Measurements from ENCODE around the gene CFAP119.

The CFAP119 gene

DNA sequence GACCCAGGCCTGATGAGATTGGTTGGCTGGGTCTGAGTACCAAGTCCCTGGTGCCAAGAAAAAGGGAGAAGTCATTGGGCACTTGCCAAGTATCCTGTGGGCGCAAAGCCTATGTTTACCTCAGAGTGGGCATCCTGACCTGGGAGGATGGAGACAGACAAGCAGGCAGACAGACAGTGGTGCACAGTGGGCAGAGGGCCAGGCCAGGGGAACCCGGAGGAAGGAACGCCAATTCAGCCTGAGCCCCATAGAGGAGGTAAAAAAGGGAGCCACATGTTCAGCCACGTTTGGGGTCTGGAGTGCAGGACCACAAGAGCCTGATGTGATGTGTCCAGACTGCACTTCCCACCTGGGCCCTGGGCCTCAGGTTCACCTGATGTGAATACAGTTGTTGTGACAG, 8.3 kb downstream of the CFAP119 start:
- Histone ChIP-seq H3K27me3 (no peaks in the 10 kb centered on the region), H3K36me3 (peaks cover 82% of the 10 kb centered on the region)
- no peak for TF ChIP-seq Cebpa-rat (IDR thresholded peaks at IDR 0.05)

DNA sequence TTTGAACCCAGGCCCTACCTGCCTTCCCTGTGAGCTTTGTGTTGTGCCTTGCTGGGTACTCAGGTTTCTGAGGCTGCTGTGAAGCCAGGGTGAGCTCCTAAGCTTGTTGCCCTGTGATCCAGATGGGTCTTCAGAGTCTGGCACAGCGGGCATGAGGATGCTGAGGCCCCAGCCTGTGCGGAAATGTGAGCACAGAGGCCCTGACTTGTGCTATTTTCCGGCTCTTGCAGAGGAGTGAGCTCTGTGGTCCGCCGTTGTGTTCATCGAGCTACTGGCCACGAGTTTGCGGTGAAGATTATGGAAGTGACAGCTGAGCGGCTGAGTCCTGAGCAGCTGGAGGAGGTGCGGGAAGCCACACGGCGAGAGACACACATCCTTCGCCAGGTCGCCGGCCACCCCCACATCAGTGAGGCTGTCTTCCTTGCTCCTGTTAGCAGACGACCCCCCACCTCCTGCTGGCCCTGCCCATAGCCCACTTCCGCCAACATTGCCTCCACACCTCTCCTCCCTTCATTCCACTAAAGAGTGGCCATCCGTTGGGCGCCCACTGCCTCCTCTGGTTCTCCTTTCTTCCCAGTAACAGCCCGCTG, 10.9 kb downstream of the CFAP119 start:
- H3K4me2 ChIP-seq, result no peak overlapping the region
- TF ChIP-seq Cebpa-rat (IDR thresholded peaks at IDR 0.05), result no peak
- no peaks in the 10 kb centered on the region for H3K27me3 ChIP-seq
- H3K4me1 ChIP-seq, result peaks cover 17% of the 10 kb centered on the region
- H4K20me1 ChIP-seq, result peaks cover 7% of the 10 kb centered on the region; the same call in 1 of the 2 replicates
- H3K4me3 ChIP-seq, result no peak overlapping the region
- H3K9ac ChIP-seq, result no peak overlapping the region
- no peaks in the 10 kb centered on the region for H3K9me3 ChIP-seq
- H3K27ac ChIP-seq, result no peak overlapping the region
- peaks cover 57% of the 10 kb centered on the region for H3K36me3 ChIP-seq

More for the DNA sequence above, 8.3 kb downstream of the CFAP119 start:
- no peak overlapping the region for H3K9ac ChIP-seq
- no peak overlapping the region for H3K27ac ChIP-seq
- H3K9me3 ChIP-seq, result no peaks in the 10 kb centered on the region
- H3K4me3 ChIP-seq, result no peak overlapping the region
- no peak overlapping the region for H3K4me2 ChIP-seq
- H3K4me1 ChIP-seq, result peaks cover 15% of the 10 kb centered on the region
- H4K20me1 ChIP-seq, result peaks cover 7% of the 10 kb centered on the region; the same call in 1 of the 2 replicates

DNA sequence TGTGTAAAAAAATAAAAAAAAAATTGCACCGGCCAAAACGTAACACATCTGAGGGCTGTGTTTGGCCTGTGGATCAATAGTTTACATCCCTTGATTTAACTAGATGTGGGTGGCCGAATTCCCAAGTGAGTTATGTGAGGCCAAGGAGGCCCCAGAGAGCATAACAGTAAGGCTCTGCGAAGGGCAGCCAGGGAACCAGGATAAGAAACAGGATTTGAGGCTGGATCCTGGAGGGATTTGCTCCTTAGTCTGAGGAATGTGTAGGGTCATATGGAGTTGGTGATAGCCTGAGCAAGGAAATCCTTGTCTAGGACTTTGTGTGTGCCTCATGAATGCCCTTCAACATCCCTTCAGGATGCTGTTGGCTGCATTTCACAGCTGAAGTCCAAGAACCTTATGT, 11.7 kb downstream of the CFAP119 start:
- Histone ChIP-seq H3K9ac (no peak overlapping the region), H3K4me2 (no peak overlapping the region), H3K27ac (no peak overlapping the region), H4K20me1 (peaks cover 7% of the 10 kb centered on the region; the same call in 1 of the 2 replicates), H3K4me1 (peaks cover 17% of the 10 kb centered on the region), H3K36me3 (peaks cover 55% of the 10 kb centered on the region), H3K9me3 (no peaks in the 10 kb centered on the region), H3K4me3 (no peak overlapping the region), H3K27me3 (no peaks in the 10 kb centered on the region)
- no peak for TF ChIP-seq Cebpa-rat (IDR thresholded peaks at IDR 0.05)

DNA sequence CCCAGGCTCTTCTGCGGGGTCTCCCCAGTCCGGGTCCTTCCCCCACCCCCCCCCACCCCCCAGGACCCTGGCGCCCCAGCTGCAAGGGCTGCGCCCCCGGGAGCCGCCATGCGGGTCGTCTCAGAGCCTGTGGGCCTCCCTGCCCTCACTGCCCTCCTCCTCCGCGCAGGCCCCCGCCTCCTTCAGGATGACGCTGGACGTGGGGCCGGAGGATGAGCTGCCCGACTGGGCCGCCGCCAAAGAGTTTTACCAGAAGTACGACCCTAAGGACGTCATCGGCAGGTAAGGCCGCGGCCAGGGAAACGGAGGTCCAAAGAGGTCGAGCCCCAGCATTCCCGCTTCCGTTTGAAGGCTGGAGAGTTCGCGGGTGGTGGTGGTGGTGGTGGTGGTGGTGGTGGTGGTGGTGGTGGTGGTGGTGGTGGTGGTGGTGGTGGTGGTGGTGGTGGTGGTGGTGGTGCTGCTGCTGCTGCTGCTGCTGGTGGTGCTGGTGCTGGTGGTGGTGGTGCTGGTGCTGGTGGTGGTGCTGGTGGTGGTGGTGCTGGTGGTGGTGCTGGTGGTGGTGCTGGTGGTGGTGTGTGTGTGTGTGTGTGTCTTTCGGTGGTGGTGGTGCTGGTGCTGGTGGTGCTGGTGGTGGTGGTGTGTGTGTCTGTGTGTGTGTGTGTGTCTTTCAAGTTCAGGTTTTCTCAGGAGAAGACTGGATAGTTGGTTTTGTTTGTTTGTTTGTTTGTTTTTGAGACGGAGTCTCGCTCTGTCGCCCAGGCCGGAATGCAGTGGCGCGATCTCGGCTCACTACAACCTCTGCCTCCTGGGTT, 13.0 kb downstream of the CFAP119 start:
- Histone ChIP-seq H3K27ac (0 out of 2 replicates have a peak overlapping the region, but pooled peaks have one; percentile 35), H3K4me1 (peaks cover 17% of the 10 kb centered on the region), H3K4me2 (peak overlapping the region; percentile 82), H4K20me1 (peaks cover 7% of the 10 kb centered on the region; the same call in 1 of the 2 replicates), H3K36me3 (peaks cover 54% of the 10 kb centered on the region), H3K4me3 (peak overlapping the region; percentile 75), H3K27me3 (no peaks in the 10 kb centered on the region), H3K9me3 (no peaks in the 10 kb centered on the region), H3K9ac (peak overlapping the region; percentile 78)
- TF ChIP-seq Cebpa-rat (IDR thresholded peaks at IDR 0.05), result no peak

- Histone ChIP-seq H4K20me1 (peaks cover 7% of the 10 kb centered on the region; the same call in 1 of the 2 replicates), H3K9me3 (no peaks in the 10 kb centered on the region), H3K36me3 (peaks cover 54% of the 10 kb centered on the region), H3K27me3 (no peaks in the 10 kb centered on the region), H3K4me2 (peak within 1 kb of the TSS; percentile 82), H3K4me1 (peaks cover 17% of the 10 kb centered on the region), H3K9ac (peak within 1 kb of the TSS; percentile 78), H3K27ac (peak within 1 kb of the TSS; percentile 78), H3K4me3 (peak within 1 kb of the TSS; percentile 75)
- no peak for TF ChIP-seq Cebpa-rat (IDR thresholded peaks at IDR 0.05)
Measured at GRCh38 chr16:30747799-30748633, 13.8 kb downstream of the CFAP119 start, which contains the start of gene PHKG2. Gene PHKG2, plus strand, starts transcription at chr16:30748425. Its CDS starts 396 bp downstream, at chr16:30748821.

- peak overlapping the region; percentile 78 for H3K27ac ChIP-seq
- peaks cover 54% of the 10 kb centered on the region for H3K36me3 ChIP-seq
- H3K4me2 ChIP-seq, result peak overlapping the region; percentile 74
- H3K4me3 ChIP-seq, result peak overlapping the region; percentile 75; the same call in 1 of the 2 replicates
- H3K9me3 ChIP-seq, result no peaks in the 10 kb centered on the region
- peak overlapping the region; percentile 73 for H3K9ac ChIP-seq
- H3K4me1 ChIP-seq, result peaks cover 17% of the 10 kb centered on the region
- peaks cover 7% of the 10 kb centered on the region; the same call in 1 of the 2 replicates for H4K20me1 ChIP-seq
- TF ChIP-seq Cebpa-rat (IDR thresholded peaks at IDR 0.05), result no peak
- H3K27me3 ChIP-seq, result no peaks in the 10 kb centered on the region
Measured at GRCh38 chr16:30747331-30747730, 14.5 kb downstream of the CFAP119 start.

DNA sequence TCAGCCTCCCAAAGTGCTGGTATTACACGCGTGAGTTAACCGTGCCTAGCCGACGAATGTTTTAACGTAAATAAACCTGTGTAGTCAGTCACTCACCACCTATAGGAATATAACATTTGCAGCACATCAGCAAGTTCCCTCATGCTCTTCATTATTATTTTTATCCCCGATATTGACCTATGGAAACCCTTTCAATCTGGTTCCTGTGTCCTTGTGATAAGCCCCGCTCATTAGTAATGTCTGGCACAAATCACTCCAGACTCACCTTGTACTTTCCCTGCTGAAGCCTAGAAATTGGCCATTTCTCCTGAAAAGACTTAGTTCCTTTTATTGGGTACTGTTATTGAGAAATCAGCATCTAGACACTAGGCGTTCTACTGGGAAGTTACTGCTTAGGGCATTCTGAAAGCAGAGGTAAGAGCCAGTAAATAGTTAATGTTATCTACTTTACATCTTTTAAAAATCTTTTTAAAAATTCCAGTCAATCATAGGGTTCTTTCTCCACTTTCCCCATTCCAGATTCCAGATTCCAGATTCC, 15.2 kb downstream of the CFAP119 start:
- peaks cover 54% of the 10 kb centered on the region for H3K36me3 ChIP-seq
- no peaks in the 10 kb centered on the region for H3K9me3 ChIP-seq
- H4K20me1 ChIP-seq, result peaks cover 7% of the 10 kb centered on the region; the same call in 1 of the 2 replicates
- H3K4me2 ChIP-seq, result no peak overlapping the region
- peaks cover 17% of the 10 kb centered on the region for H3K4me1 ChIP-seq
- TF ChIP-seq Cebpa-rat (IDR thresholded peaks at IDR 0.05), result no peak
- no peak overlapping the region for H3K9ac ChIP-seq
- H3K27me3 ChIP-seq, result no peaks in the 10 kb centered on the region
- H3K4me3 ChIP-seq, result no peak overlapping the region
- no peak overlapping the region for H3K27ac ChIP-seq

DNA sequence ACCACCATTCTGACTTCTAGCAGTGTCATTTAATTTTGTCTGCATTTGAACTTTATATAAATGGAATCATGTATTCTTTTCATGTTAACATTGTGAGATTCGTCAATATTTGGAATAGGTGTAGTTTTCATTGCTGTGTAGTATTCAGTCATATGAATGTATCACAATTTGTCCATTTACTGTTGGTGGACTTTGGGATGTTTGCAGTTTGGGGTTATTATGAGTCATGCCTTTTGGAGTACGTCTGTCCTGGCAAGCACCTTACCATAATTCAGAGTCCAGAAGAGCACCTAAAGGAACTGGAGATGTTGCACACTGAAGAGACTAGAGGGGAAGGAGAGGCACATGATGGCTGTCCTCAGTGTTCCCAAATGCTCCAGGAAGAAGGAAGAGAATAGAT, 16.8 kb downstream of the CFAP119 start:
- Histone ChIP-seq H3K36me3 (peaks cover 54% of the 10 kb centered on the region), H3K4me2 (no peak overlapping the region)

DNA sequence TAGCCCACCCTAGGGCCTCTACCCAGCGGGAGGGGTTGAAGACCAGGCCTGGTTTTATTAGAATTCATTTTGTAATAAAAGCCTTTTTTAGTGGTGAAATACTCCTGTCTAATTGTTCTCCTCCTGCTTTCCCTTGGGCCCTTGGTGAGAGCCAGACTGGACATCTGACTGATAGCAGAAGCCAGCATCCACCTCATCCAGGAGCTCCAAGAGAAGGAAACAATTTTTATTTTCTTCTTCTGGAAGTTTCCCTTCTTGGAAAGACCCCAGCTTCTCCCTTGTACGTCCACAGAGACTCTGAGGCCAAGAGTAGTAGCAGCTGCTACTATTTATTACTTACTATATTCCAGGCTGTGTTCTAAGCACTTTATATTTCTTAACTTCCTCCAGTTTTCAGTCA, 17.7 kb downstream of the CFAP119 start:
- peaks cover 63% of the 10 kb centered on the region for H3K36me3 ChIP-seq

More for the DNA sequence above, 16.8 kb downstream of the CFAP119 start:
- no peak overlapping the region for H3K27ac ChIP-seq
- no peak for TF ChIP-seq Cebpa-rat (IDR thresholded peaks at IDR 0.05)
- no peak overlapping the region for H3K4me3 ChIP-seq
- H3K9ac ChIP-seq, result no peak overlapping the region
- H3K27me3 ChIP-seq, result no peaks in the 10 kb centered on the region
- H4K20me1 ChIP-seq, result no peaks in the 10 kb centered on the region
- H3K9me3 ChIP-seq, result no peaks in the 10 kb centered on the region
- peaks cover 29% of the 10 kb centered on the region for H3K4me1 ChIP-seq

More for the DNA sequence above, 17.7 kb downstream of the CFAP119 start:
- H3K4me3 ChIP-seq, result no peak overlapping the region
- no peaks in the 10 kb centered on the region for H3K9me3 ChIP-seq
- H3K9ac ChIP-seq, result no peak overlapping the region
- H3K27ac ChIP-seq, result no peak overlapping the region
- no peak overlapping the region for H3K4me2 ChIP-seq
- H3K4me1 ChIP-seq, result peaks cover 20% of the 10 kb centered on the region
- H3K27me3 ChIP-seq, result no peaks in the 10 kb centered on the region
- peaks cover 9% of the 10 kb centered on the region for H4K20me1 ChIP-seq
- no peak for TF ChIP-seq Cebpa-rat (IDR thresholded peaks at IDR 0.05)

Measured in BLaER1 (cell line).